DND-41 (cell line): ENCODE results near the gene RC3H1.

ENCODE experiments used
- ATAC-seq: fragments of 200-7000 bp; cut with Tn5 transposase; 3 replicates; pipeline ENCODE4 v1.9.1; 2021; ENCODE audit warnings: low read depth; ENCODE audit not compliant: insufficient read depth
- DNase-seq: peaks from one replicate; pipeline ENCODE4 v3.0.0-alpha.2; 2020
- H2AFZ ChIP-seq: 2 replicates; pipeline ENCODE4 v1.6.0; 2012; ENCODE audit warnings: low read depth, low read length
- H3K27ac ChIP-seq: 2 replicates; pipeline ENCODE4 v1.5.1; 2012; ENCODE audit warnings: low read length, inconsistent platforms
- H3K27me3 ChIP-seq: fragments of 200-600 bp; sonication (generic); 2 replicates; pipeline ENCODE4 v1.6.0; 2012; ENCODE audit warnings: low read length, mild to moderate bottlenecking, inconsistent platforms; ENCODE audit not compliant: insufficient read depth, poor library complexity
- H3K36me3 ChIP-seq: 2 replicates; pipeline ENCODE4 v1.5.1; 2012; ENCODE audit warnings: low read length, inconsistent platforms; ENCODE audit not compliant: insufficient read depth
- H3K4me1 ChIP-seq: 2 replicates; pipeline ENCODE4 v1.5.1; 2012; ENCODE audit warnings: mild to moderate bottlenecking, low read length; ENCODE audit not compliant: insufficient read depth
- H3K4me2 ChIP-seq: 2 replicates; pipeline ENCODE4 v1.6.0; 2012; ENCODE audit warnings: mild to moderate bottlenecking, moderate library complexity, low read length, inconsistent platforms; ENCODE audit not compliant: insufficient read depth
- H3K4me3 ChIP-seq, 2 experiments: fragments of 200-600 bp in 1 of 2; shearing (Covaris generic) in 1 of 2; 2 replicates each; pipeline ENCODE4 v1.5.1; 2012 to 2016; ENCODE audit warnings: inconsistent platforms in 2 of 2, low read length in 2 of 2, mild to moderate bottlenecking in 2 of 2, low read depth in 1 of 2, moderate library complexity in 1 of 2
- H3K79me2 ChIP-seq: 2 replicates; pipeline ENCODE4 v1.6.0; 2012; ENCODE audit warnings: low read length, inconsistent platforms; ENCODE audit not compliant: insufficient read depth
- H3K9ac ChIP-seq: 2 replicates; pipeline ENCODE4 v1.6.0; 2012; ENCODE audit warnings: low read depth, mild to moderate bottlenecking, inconsistent platforms, low read length, moderate library complexity
- H3K9me3 ChIP-seq: 2 replicates; pipeline ENCODE4 v1.5.1; 2012; ENCODE audit warnings: low read length, moderate library complexity, mild to moderate bottlenecking, inconsistent platforms; ENCODE audit not compliant: insufficient read depth, severe bottlenecking
- H4K20me1 ChIP-seq: 2 replicates; pipeline ENCODE4 v1.6.0; 2012; ENCODE audit warnings: low read length; ENCODE audit not compliant: insufficient read depth
- EZH2 ChIP-seq: IDR thresholded peaks from 3 replicates; pipeline ENCODE4 v1.6.1; 2012; ENCODE audit warnings: borderline replicate concordance, low read depth, mild to moderate bottlenecking, moderate library complexity, low read length, inconsistent platforms; ENCODE audit not compliant: severe bottlenecking
- TF ChIP-seq, protein P1 (sequence below): IDR thresholded peaks from 2 replicates; pipeline ENCODE4 v1.5.1; 2012; ENCODE audit warnings: borderline replicate concordance, low read length, moderate library complexity, mild to moderate bottlenecking; ENCODE audit not compliant: poor library complexity, severe bottlenecking; ENCODE audit errors: extremely low read depth

RC3H1 gene

DNA sequence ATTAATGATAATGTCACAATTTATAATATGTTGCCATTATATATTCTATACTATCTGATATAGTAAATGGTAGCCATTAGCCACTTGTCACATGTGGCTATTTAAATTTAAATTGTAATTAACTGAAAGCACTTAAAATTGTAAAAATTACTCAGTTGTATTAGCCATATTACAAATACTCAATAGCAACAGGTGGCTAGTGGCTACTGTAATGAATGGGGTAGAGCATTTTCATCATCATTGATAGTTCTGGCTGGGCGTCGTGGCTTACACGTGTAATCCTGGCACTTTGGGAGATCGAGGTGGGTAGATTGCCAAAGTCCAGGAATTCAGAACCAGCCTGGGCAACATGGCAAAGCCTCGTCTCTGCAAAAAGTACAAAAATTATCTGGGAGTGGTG, 137.5 kb downstream of the RC3H1 start:
- TF ChIP-seq, protein P1, sequence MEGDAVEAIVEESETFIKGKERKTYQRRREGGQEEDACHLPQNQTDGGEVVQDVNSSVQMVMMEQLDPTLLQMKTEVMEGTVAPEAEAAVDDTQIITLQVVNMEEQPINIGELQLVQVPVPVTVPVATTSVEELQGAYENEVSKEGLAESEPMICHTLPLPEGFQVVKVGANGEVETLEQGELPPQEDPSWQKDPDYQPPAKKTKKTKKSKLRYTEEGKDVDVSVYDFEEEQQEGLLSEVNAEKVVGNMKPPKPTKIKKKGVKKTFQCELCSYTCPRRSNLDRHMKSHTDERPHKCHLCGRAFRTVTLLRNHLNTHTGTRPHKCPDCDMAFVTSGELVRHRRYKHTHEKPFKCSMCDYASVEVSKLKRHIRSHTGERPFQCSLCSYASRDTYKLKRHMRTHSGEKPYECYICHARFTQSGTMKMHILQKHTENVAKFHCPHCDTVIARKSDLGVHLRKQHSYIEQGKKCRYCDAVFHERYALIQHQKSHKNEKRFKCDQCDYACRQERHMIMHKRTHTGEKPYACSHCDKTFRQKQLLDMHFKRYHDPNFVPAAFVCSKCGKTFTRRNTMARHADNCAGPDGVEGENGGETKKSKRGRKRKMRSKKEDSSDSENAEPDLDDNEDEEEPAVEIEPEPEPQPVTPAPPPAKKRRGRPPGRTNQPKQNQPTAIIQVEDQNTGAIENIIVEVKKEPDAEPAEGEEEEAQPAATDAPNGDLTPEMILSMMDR = no peak
- no peak for TF ChIP-seq EZH2
- no peak for ATAC-seq
- H3K79me2 ChIP-seq = no peaks in the 10 kb centered on the region

More for the DNA sequence above, 137.5 kb downstream of the RC3H1 start:
- peaks cover 29% of the 10 kb centered on the region for H3K36me3 ChIP-seq
- no peaks in the 10 kb centered on the region for H3K9me3 ChIP-seq
- no peak overlapping the region for H3K9ac ChIP-seq
- H3K4me3 ChIP-seq = no peak overlapping the region
- no peak overlapping the region for H3K27ac ChIP-seq
- H3K4me1 ChIP-seq = no peaks in the 10 kb centered on the region
- H3K27me3 ChIP-seq = no peaks in the 10 kb centered on the region
- no peaks in the 10 kb centered on the region for H4K20me1 ChIP-seq
- no peak for DNase-seq
- H2AFZ ChIP-seq = no peak overlapping the region
- H3K4me2 ChIP-seq = no peak overlapping the region
